Mesothelial cell of epicardium (in vitro differentiated cells): Measurements from ENCODE around the gene NFE2L2. TPM values are rescaled to one million over a fixed set of nuclear protein-coding genes. Genes with fewer than 3 reads are reported as not detected.

ENCODE experiments used
- DNase-seq, 2 experiments: peaks; one replicate each; pipeline ENCODE4 v3.0.0; 2021; ENCODE audit warnings: low spot score in 2 of 2; ENCODE audit not compliant: unreplicated experiment in 2 of 2
- H3K27ac Mint-ChIP-seq: 2 replicates; pipeline ENCODE4 v1.8.0; 2021; ENCODE audit warnings: mixed read lengths
- H3K27me3 Mint-ChIP-seq: 2 replicates; pipeline ENCODE4 v1.8.0; 2021; ENCODE audit warnings: low read depth, mixed read lengths
- H3K36me3 Mint-ChIP-seq: 2 replicates; pipeline ENCODE4 v1.8.0; 2021; ENCODE audit warnings: mixed read lengths
- H3K4me1 Mint-ChIP-seq: 2 replicates; pipeline ENCODE4 v1.8.0; 2021; ENCODE audit warnings: mixed read lengths
- H3K4me3 Mint-ChIP-seq: 2 replicates; pipeline ENCODE4 v1.8.0; 2021; ENCODE audit warnings: mild to moderate bottlenecking, moderate library complexity, mixed read lengths
- H3K9me3 Mint-ChIP-seq: 2 replicates; pipeline ENCODE4 v1.8.0; 2021; ENCODE audit warnings: mixed read lengths
- total RNA-seq: library from RNA; stranded (reverse); gene quantifications from 3 replicates; pipeline ENCODE4 v1.2.1, GENCODE V29; 2021
- TF ChIP-seq, protein P1 (sequence below): fragments of 200-600 bp; sonication (generic); IDR thresholded peaks from one replicate; pipeline ENCODE4 v1.5.0; 2021; ENCODE audit warnings: antibody characterized with exemption; ENCODE audit not compliant: unreplicated experiment

The NFE2L2 gene
- total RNA-seq, 1 donor from 2014 or later: 93.9 TPM

DNA sequence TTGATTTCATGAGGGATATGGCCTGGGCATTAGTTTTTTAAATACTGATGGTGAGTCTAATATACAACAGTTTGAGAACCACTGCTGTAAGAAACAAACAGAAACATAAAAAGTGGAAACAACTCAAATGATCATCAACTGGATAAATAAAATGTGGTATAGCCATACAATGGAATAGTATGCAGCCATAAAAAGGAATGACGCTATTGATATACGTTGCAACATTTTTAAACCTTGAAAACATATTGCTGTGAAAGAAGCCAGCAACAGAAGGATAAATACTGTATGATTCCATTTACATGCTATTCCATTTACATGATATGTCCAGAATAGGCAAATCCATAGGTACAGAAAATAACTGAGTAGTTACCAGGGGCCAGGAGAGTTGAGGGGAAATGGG is 6.5 kb downstream of the NFE2L2 start:
- peaks cover 5% of the 10 kb centered on the region for H3K9me3 Mint-ChIP-seq
- no peak overlapping the region for H3K4me3 Mint-ChIP-seq
- peaks cover 16% of the 10 kb centered on the region for H3K36me3 Mint-ChIP-seq
- TF ChIP-seq, protein P1, sequence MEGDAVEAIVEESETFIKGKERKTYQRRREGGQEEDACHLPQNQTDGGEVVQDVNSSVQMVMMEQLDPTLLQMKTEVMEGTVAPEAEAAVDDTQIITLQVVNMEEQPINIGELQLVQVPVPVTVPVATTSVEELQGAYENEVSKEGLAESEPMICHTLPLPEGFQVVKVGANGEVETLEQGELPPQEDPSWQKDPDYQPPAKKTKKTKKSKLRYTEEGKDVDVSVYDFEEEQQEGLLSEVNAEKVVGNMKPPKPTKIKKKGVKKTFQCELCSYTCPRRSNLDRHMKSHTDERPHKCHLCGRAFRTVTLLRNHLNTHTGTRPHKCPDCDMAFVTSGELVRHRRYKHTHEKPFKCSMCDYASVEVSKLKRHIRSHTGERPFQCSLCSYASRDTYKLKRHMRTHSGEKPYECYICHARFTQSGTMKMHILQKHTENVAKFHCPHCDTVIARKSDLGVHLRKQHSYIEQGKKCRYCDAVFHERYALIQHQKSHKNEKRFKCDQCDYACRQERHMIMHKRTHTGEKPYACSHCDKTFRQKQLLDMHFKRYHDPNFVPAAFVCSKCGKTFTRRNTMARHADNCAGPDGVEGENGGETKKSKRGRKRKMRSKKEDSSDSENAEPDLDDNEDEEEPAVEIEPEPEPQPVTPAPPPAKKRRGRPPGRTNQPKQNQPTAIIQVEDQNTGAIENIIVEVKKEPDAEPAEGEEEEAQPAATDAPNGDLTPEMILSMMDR: no peak
- H3K27me3 Mint-ChIP-seq: no peaks in the 10 kb centered on the region
- peak overlapping the region; percentile 7 for H3K27ac Mint-ChIP-seq
- DNase-seq: no peak
- H3K4me1 Mint-ChIP-seq: peaks cover 61% of the 10 kb centered on the region

DNA sequence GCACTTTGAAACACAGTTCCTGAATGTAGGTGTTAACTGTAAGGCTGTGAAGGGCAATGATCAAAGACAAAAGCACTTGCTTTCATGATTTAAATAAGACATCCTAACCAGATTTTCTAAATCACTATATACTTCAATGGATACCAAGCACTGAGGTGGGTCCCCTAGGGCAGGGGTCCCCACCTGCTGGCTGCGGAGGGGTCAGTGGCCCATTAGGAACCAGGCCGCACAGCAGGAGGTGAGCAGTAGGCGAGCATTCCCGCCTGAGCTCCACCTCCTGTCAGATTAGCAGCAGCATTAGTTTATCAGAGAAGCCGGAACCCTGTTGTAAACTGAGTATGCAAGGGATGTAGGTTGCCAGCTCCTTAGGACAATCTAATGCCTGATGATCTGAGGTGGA is 7.1 kb downstream of the NFE2L2 start:
- peaks cover 16% of the 10 kb centered on the region for H3K36me3 Mint-ChIP-seq
- H3K27me3 Mint-ChIP-seq: no peaks in the 10 kb centered on the region
- no peak overlapping the region for H3K4me3 Mint-ChIP-seq
- TF ChIP-seq, protein P1: no peak
- no peak for DNase-seq
- H3K27ac Mint-ChIP-seq: peak overlapping the region; percentile 41
- H3K9me3 Mint-ChIP-seq: peaks cover 5% of the 10 kb centered on the region
- peaks cover 67% of the 10 kb centered on the region for H3K4me1 Mint-ChIP-seq

DNA sequence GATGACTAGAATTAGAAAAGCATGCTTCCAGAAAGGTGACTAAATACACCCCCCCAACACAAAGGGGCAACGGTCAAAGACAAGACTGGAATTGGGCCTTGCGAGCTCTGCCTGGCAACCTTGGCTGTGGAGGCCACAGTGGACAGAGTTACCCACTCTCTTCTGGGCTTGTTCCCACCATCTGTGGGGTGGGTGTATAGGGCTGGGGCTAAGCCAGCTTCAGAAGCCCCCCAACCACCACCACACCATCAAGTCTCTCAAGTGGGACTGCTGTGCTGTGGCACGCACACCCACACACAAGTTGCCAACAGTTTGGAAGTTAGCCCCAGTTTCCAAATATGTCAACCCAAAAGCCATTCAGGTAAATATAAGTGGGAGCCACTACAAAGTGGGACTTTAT is 7.8 kb downstream of the NFE2L2 start:
- peaks cover 16% of the 10 kb centered on the region for H3K36me3 Mint-ChIP-seq
- H3K27me3 Mint-ChIP-seq: no peaks in the 10 kb centered on the region
- TF ChIP-seq, protein P1: no peak
- peaks cover 5% of the 10 kb centered on the region for H3K9me3 Mint-ChIP-seq
- no peak for DNase-seq
- peaks cover 67% of the 10 kb centered on the region for H3K4me1 Mint-ChIP-seq
- peak overlapping the region; percentile 41 for H3K27ac Mint-ChIP-seq
- H3K4me3 Mint-ChIP-seq: no peak overlapping the region

DNA sequence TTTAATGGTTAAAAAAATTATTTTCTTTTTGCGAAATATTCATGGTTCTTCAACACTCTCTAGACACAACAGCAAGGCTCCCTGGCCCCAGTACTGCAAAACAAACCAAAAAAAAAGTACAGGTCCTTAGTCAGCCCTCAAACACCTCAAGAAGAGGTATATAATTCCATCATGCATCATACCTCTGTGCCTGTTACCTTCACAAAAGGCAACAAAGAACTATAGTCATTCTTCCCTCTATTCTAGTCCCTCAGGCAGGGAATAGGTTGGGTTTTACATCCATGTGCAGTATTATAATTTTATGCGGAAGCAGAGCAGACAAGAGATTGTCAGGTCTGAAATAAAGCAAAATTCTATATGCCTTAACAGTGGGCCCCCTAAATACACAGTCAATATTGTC is 8.5 kb downstream of the NFE2L2 start:
- H3K4me3 Mint-ChIP-seq: no peak overlapping the region

DNA sequence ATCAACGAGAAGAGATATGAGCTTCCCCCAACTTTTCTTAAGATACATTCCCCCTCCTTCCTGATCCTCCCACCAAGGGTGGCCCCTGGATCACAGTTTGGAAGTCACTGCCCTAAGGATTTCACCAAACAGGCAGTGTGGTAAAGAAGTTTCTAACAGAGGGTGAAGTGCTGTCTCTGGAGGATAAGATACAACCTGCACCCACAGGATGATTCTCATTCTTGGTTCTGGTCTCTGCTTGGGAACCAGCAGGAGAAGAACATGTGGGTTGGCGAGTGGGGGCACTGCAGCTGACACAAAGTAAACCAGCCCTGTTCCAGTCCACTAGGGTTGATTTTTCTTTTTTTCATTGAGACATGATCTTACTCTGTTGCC is 9.3 kb downstream of the NFE2L2 start:
- H3K9me3 Mint-ChIP-seq: peaks cover 5% of the 10 kb centered on the region
- peaks cover 21% of the 10 kb centered on the region for H3K36me3 Mint-ChIP-seq
- H3K4me1 Mint-ChIP-seq: peaks cover 64% of the 10 kb centered on the region
- no peak overlapping the region for H3K4me3 Mint-ChIP-seq
- peak overlapping the region; percentile 58 for H3K27ac Mint-ChIP-seq
- H3K27me3 Mint-ChIP-seq: no peaks in the 10 kb centered on the region
- no peak for DNase-seq
- TF ChIP-seq, protein P1: no peak

More for the DNA sequence above, 8.5 kb downstream of the NFE2L2 start:
- Mint-ChIP-seq H3K27ac (peak overlapping the region; percentile 41), H3K36me3 (peaks cover 20% of the 10 kb centered on the region), H3K4me1 (peaks cover 66% of the 10 kb centered on the region), H3K9me3 (peaks cover 5% of the 10 kb centered on the region), H3K27me3 (no peaks in the 10 kb centered on the region)
- no peak for DNase-seq
- TF ChIP-seq, protein P1: no peak
